Measurements from ENCODE around the gene CCDC60. TPM values are rescaled to one million over a fixed set of nuclear protein-coding genes. Genes with fewer than 3 reads are reported as not detected.

The CCDC60 gene
- total RNA-seq, 1 experiment from 2014 or later, result not detected

- no peak for DNase-seq (ENCODE audit: low read depth, low spot score)
- no peak for ATAC-seq
- H2AFZ ChIP-seq (ENCODE audit: low read depth, low read length, poor library complexity, severe bottlenecking), result no peak overlapping the region
- H3K4me1 ChIP-seq (ENCODE audit: control insufficient read depth in 1 of 2, insufficient read depth in 2 of 2, low read length in 2 of 2), result no peaks in the 10 kb centered on the region
- H3K9ac ChIP-seq (ENCODE audit: low read length), result no peak overlapping the region
- no peak overlapping the region for H3K27ac ChIP-seq (ENCODE audit: low read depth, low read length)
- ChIA-PET CTCF (no interaction called here), RAD21 (ENCODE audit: low non-redundant PET in 1 of 2, low total read pairs in 2 of 2, uncharacterized antibody in 2 of 2, unreplicated experiment in 2 of 2) (no interaction called here), POLR2A (no interaction called here)
- no TSS peak for BruUV-seq (replicated peaks)
- intact Hi-C loops (cut with micrococcal nuclease), result no loop called here
- H3K9me3 ChIP-seq (ENCODE audit: control insufficient read depth in 1 of 2, insufficient read depth in 1 of 2, low read depth in 1 of 2, low read length in 2 of 2), result no peaks in the 10 kb centered on the region
- TF ChIP-seq MAX (IDR thresholded peaks at IDR 0.05), result no peak
- TF ChIP-seq REST (IDR thresholded peaks at IDR 0.05; ENCODE audit: low read depth), result no peak
- no peak for TF ChIP-seq EGR1 (IDR thresholded peaks at IDR 0.05; ENCODE audit: low read depth)
- TF ChIP-seq CTCF (IDR thresholded peaks at IDR 0.05 in 2 of 3, conservative IDR thresholded peaks at IDR 0.05 in 1 of 3; ENCODE audit: borderline replicate concordance in 1 of 3, insufficient read depth in 1 of 3, low read depth in 2 of 3, low read length in 2 of 3), result no peak
- TF ChIP-seq JUND (IDR thresholded peaks at IDR 0.05), result no peak
- no peak for TF ChIP-seq SRF (IDR thresholded peaks at IDR 0.05; ENCODE audit: low read depth)
- no peak for TF ChIP-seq CBX3 (IDR thresholded peaks at IDR 0.05; ENCODE audit: low read depth)
- no peak for TF ChIP-seq ATF3 (IDR thresholded peaks at IDR 0.05)
- no peak for TF ChIP-seq EZH2 (IDR thresholded peaks at IDR 0.05)
- TF ChIP-seq ELF1 (IDR thresholded peaks at IDR 0.05; ENCODE audit: borderline replicate concordance, low read depth), result no peak
- no peak for TF ChIP-seq EZH2phosphoT487 (IDR thresholded peaks at IDR 0.05; ENCODE audit: borderline replicate concordance)
- TF ChIP-seq ZNF274 (IDR thresholded peaks at IDR 0.05; ENCODE audit: low read depth, low read length), result no peak
- TF ChIP-seq ZBTB33 (IDR thresholded peaks at IDR 0.05; ENCODE audit: extremely low read depth, insufficient replicate concordance, low read length), result no peak
- TF ChIP-seq FOSL1 (IDR thresholded peaks at IDR 0.05; ENCODE audit: low read depth), result no peak
- no peak for TF ChIP-seq SP1 (IDR thresholded peaks at IDR 0.05; ENCODE audit: low read depth)
- no peak for TF ChIP-seq POLR2A (IDR thresholded peaks at IDR 0.05; ENCODE audit: borderline replicate concordance, extremely low read depth, insufficient read depth, insufficient read length)
- no peak for TF ChIP-seq ZFX (IDR thresholded peaks at IDR 0.05)
- TF ChIP-seq POLR2AphosphoS5 (IDR thresholded peaks at IDR 0.05; ENCODE audit: low read depth, low read length), result no peak
- no peak for TF ChIP-seq SIN3A (IDR thresholded peaks at IDR 0.05; ENCODE audit: low read depth)
- H3K4me2 ChIP-seq (ENCODE audit: low read length), result no peak overlapping the region
- H3K4me3 ChIP-seq (replicated peaks in 1 of 2; ENCODE audit: low read depth in 1 of 2, low read length in 2 of 2), result no peak overlapping the region
- H3K36me3 ChIP-seq (ENCODE audit: control insufficient read depth in 1 of 2, insufficient read depth in 2 of 2, low read length in 2 of 2), result no peaks in the 10 kb centered on the region
- H3K27me3 ChIP-seq (ENCODE audit: insufficient read depth, low read length), result peaks cover 45% of the 10 kb centered on the region
- no peaks in the 10 kb centered on the region for H3K79me2 ChIP-seq (ENCODE audit: insufficient read depth, low read length)
- no peaks in the 10 kb centered on the region for H4K20me1 ChIP-seq (ENCODE audit: insufficient read depth)
- no peaks in the 10 kb centered on the region for H3K9me2 ChIP-seq (ENCODE audit: insufficient read depth)
These were observed 157.3 kb downstream of the CCDC60 start for GRCh38 chr12:119491814-119492213.

Data from HCT116 (cell line).